CD14-positive monocyte (primary cell): ENCODE results near the gene ISG15. TPM values are rescaled to one million over a fixed set of nuclear protein-coding genes. Genes with fewer than 3 reads are reported as not detected.

Source experiments
- DNase-seq, 3 donors: peaks; one replicate each; pipeline ENCODE4 v3.0.0-alpha.2; 2011 to 2022
- H2AFZ ChIP-seq: 2 replicates; pipeline ENCODE4 v1.6.0; 2012; ENCODE audit warnings: mild to moderate bottlenecking, low read depth, low read length, inconsistent platforms; ENCODE audit not compliant: insufficient read depth, poor library complexity, severe bottlenecking
- H3K27ac ChIP-seq, 2 donors: 1 replicate in 1 of 2; 2 replicates in 1 of 2; pipeline ENCODE4 v1.5.1; 2012 to 2013; ENCODE audit warnings: low read length in 2 of 2, control low read depth in 1 of 2, inconsistent platforms in 1 of 2, low read depth in 1 of 2, mild to moderate bottlenecking in 1 of 2
- H3K27me3 ChIP-seq, 2 donors: one replicate each; pipeline versions ENCODE4 v1.6.0 to v1.6.1; 2011 to 2013; ENCODE audit warnings: low read length in 2 of 2; ENCODE audit not compliant: control insufficient read depth in 2 of 2, insufficient read depth in 2 of 2
- H3K36me3 ChIP-seq, 2 donors: replicated peaks in 1 of 2; 1 replicate in 1 of 2; 2 replicates in 1 of 2; pipeline versions ENCODE4 v1.5.1 to v1.6.1; 2012 to 2013; ENCODE audit warnings: low read length in 2 of 2, control low read depth in 1 of 2, inconsistent platforms in 1 of 2, mild to moderate bottlenecking in 1 of 2; ENCODE audit not compliant: insufficient read depth in 2 of 2, control insufficient read depth in 1 of 2
- H3K4me1 ChIP-seq, 2 donors: 1 replicate in 1 of 2; 2 replicates in 1 of 2; pipeline versions ENCODE4 v1.5.1 to v1.6.1; 2012 to 2013; ENCODE audit warnings: low read length in 2 of 2, control low read depth in 1 of 2, inconsistent platforms in 1 of 2, mild to moderate bottlenecking in 1 of 2, moderate library complexity in 1 of 2; ENCODE audit not compliant: insufficient read depth in 2 of 2, control insufficient read depth in 1 of 2
- H3K4me2 ChIP-seq: replicated peaks from 2 replicates; pipeline ENCODE3; 2012; ENCODE audit warnings: low read length, moderate library complexity, mild to moderate bottlenecking; ENCODE audit not compliant: poor library complexity, severe bottlenecking; ENCODE audit errors: extremely low read depth
- H3K4me3 ChIP-seq, 3 experiments: fragments of 200-600 bp in 1 of 3; sonication (generic) in 1 of 3; replicated peaks in 1 of 3; 1 replicate in 2 of 3; 2 replicates in 1 of 3; pipeline ENCODE4 v1.5.1; 2011 to 2013; ENCODE audit warnings: low read length in 3 of 3, mild to moderate bottlenecking in 3 of 3, control low read depth in 2 of 3, low read depth in 2 of 3, inconsistent platforms in 1 of 3, moderate library complexity in 1 of 3
- H3K79me2 ChIP-seq: 2 replicates; pipeline ENCODE4 v1.6.0; 2012; ENCODE audit warnings: mild to moderate bottlenecking, control low read depth, inconsistent platforms, low read length, moderate library complexity; ENCODE audit not compliant: insufficient read depth
- H3K9ac ChIP-seq: 2 replicates; pipeline ENCODE4 v1.6.0; 2017; ENCODE audit warnings: low read length, mild to moderate bottlenecking; ENCODE audit not compliant: insufficient read depth, poor library complexity, severe bottlenecking
- H3K9me3 ChIP-seq, 2 donors: replicated peaks in 1 of 2; 1 replicate in 1 of 2; 2 replicates in 1 of 2; pipeline versions ENCODE4 v1.5.1 to v1.6.1; 2012 to 2013; ENCODE audit warnings: low read length in 2 of 2, control low read depth in 1 of 2; ENCODE audit not compliant: control insufficient read depth in 1 of 2, insufficient read depth in 1 of 2
- H4K20me1 ChIP-seq: 2 replicates; pipeline ENCODE4 v1.6.0; 2012; ENCODE audit warnings: mild to moderate bottlenecking, low read length, control low read depth, moderate library complexity; ENCODE audit not compliant: insufficient read depth
- H3K27ac Mint-ChIP-seq, 7 donors: one replicate each; pipeline ENCODE4 v1.8.0; 2020; ENCODE audit warnings: mild to moderate bottlenecking in 7 of 7, mixed read lengths in 7 of 7, moderate library complexity in 6 of 7, inconsistent platforms in 2 of 7
- H3K27me3 Mint-ChIP-seq, 3 donors: one replicate each; pipeline ENCODE4 v1.8.0; 2021 to 2022; ENCODE audit warnings: low read depth in 3 of 3, mild to moderate bottlenecking in 3 of 3, mixed read lengths in 3 of 3, moderate library complexity in 3 of 3, inconsistent platforms in 1 of 3
- H3K36me3 Mint-ChIP-seq, 2 donors: one replicate each; pipeline ENCODE4 v1.8.0; 2020; ENCODE audit warnings: mixed read lengths in 2 of 2, inconsistent platforms in 1 of 2, mild to moderate bottlenecking in 1 of 2
- H3K4me1 Mint-ChIP-seq: one replicate; pipeline ENCODE4 v1.8.0; 2020; ENCODE audit warnings: mild to moderate bottlenecking, mixed read lengths
- H3K4me3 Mint-ChIP-seq, 2 donors: one replicate each; pipeline ENCODE4 v1.8.0; 2020; ENCODE audit warnings: mild to moderate bottlenecking in 2 of 2, mixed read lengths in 2 of 2, moderate library complexity in 1 of 2
- H3K9me3 Mint-ChIP-seq, 7 donors: one replicate each; pipeline ENCODE4 v1.8.0; 2020 to 2022; ENCODE audit warnings: mixed read lengths in 7 of 7, mild to moderate bottlenecking in 6 of 7, moderate library complexity in 6 of 7, inconsistent platforms in 2 of 7
- WGBS: methylation state at CpG from one replicate; pipeline ENCODE4 v1.1.5; 2013; ENCODE audit warnings: missing lambda C conversion rate; ENCODE audit not compliant: insufficient coverage; 5-methylcytosine and 5-hydroxymethylcytosine counted together
- intact Hi-C, 2 donors: fragments of 100-400 bp; cut with micrococcal nuclease; formaldehyde crosslinking; loops; one replicate each; pipeline versions ENCODE4 v1.15.0 to v1.15.1; 2023
- polyA plus RNA-seq, 3 donors: library from polyadenylated mRNA; depleted of rRNA in 1 of 3; unstranded in 2 of 3; stranded (reverse) in 1 of 3; fragments of 300-500 nt in 2 of 3; fragments of >200 nt in 1 of 3; fragmentation: Illumina TruSeq in 2 of 3; gene quantifications; 1 replicate in 2 of 3; 2 replicates in 1 of 3; pipeline ENCODE4 v1.2.3, GENCODE V29; 2012 to 2021
- small RNA-seq: library from RNA; depleted of rRNA; stranded (forward); fragments of <200 nt; gene quantifications from one replicate; pipeline ENCODE3, GENCODE V24; 2012; ENCODE audit warnings: low read depth; ENCODE audit not compliant: insufficient read length
- TF ChIP-seq, protein P1 (sequence below): fragments of 200-600 bp; IDR thresholded peaks from one replicate; pipeline ENCODE4 v1.8.0; 2022; ENCODE audit warnings: antibody characterized with exemption, mild to moderate bottlenecking

Gene ISG15
- polyA plus RNA-seq, 3 donors = 128 to 241 (median 145) TPM

GRCh38 chr1:1063261-1063944 lies 50.1 kb downstream of the ISG15 start:
- DNase-seq = no peak
- no peak overlapping the region for H2AFZ ChIP-seq
- H3K27me3 ChIP-seq = peaks cover 6 to 62% of the 10 kb centered on the region in 2 donors
- TF ChIP-seq, protein P1, sequence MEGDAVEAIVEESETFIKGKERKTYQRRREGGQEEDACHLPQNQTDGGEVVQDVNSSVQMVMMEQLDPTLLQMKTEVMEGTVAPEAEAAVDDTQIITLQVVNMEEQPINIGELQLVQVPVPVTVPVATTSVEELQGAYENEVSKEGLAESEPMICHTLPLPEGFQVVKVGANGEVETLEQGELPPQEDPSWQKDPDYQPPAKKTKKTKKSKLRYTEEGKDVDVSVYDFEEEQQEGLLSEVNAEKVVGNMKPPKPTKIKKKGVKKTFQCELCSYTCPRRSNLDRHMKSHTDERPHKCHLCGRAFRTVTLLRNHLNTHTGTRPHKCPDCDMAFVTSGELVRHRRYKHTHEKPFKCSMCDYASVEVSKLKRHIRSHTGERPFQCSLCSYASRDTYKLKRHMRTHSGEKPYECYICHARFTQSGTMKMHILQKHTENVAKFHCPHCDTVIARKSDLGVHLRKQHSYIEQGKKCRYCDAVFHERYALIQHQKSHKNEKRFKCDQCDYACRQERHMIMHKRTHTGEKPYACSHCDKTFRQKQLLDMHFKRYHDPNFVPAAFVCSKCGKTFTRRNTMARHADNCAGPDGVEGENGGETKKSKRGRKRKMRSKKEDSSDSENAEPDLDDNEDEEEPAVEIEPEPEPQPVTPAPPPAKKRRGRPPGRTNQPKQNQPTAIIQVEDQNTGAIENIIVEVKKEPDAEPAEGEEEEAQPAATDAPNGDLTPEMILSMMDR = no peak
- peaks cover 21% of the 10 kb centered on the region for H3K4me1 Mint-ChIP-seq
- no peaks in the 10 kb centered on the region for H3K36me3 ChIP-seq
- H3K27ac Mint-ChIP-seq = peak overlapping the region in 4 of 7 donors; percentile 30 to 86 (median 54)
- 56% methylated on average over 21 of the region's 24 CpGs for WGBS
- H3K9me3 Mint-ChIP-seq = peaks cover 0 to 10% (median 4%) of the 10 kb centered on the region in 7 donors
- peaks cover 29 to 37% of the 10 kb centered on the region in 2 donors for H3K4me1 ChIP-seq
- peaks cover 0 to 3% of the 10 kb centered on the region in 2 donors for H3K9me3 ChIP-seq
- H3K4me2 ChIP-seq = no peak overlapping the region
- H3K27me3 Mint-ChIP-seq = peaks cover 56 to 84% (median 73%) of the 10 kb centered on the region in 3 donors
- H4K20me1 ChIP-seq = no peaks in the 10 kb centered on the region
- no peak overlapping the region for H3K4me3 ChIP-seq
- H3K36me3 Mint-ChIP-seq = peaks cover 0 to 2% of the 10 kb centered on the region in 2 donors
- peak overlapping the region in 1 of 2 donors; percentile 82 for H3K4me3 Mint-ChIP-seq
- intact Hi-C loops = loop anchor here (5.0 to 10.0 kb wide), 2 partner anchors 79 to 81 kb away; partner anchors contain the start of gene PERM1 (in 2 of the 2)
- no peak overlapping the region for H3K9ac ChIP-seq
- H3K27ac ChIP-seq = peak overlapping the region in 1 of 2 donors; percentile 16
- no peaks in the 10 kb centered on the region for H3K79me2 ChIP-seq

Small RNA genes within 50 kb of the gene (small RNA-seq; reads per million reads assigned to genes)
- gene AL645608.3 = not detected

Other genes starting within 250 kb of the ISG15 start
- gene SAMD11, start 89.6 kb upstream of the ISG15 start, polyA plus RNA-seq = not detected
- gene NOC2L, start 54.2 kb upstream of the ISG15 start, polyA plus RNA-seq = 10 to 100 TPM; 34.5 to 47.9 (median 35.8) TPM
- gene KLHL17, start 52.9 kb upstream of the ISG15 start, polyA plus RNA-seq = 10 to 100 TPM in 1 of 3 donors, under 1 TPM in 2; 0.31 to 48.1 (median 0.71) TPM
- 1 to 10 TPM in 1 of 3 donors, under 1 TPM in 2; 0.21 to 1.5 (median 0.62) TPM for gene PLEKHN1, start 47.0 kb upstream of the ISG15 start, polyA plus RNA-seq
- gene PERM1, start 31.4 kb upstream of the ISG15 start, polyA plus RNA-seq = not detected
- 10 to 100 TPM in 1 of 3 donors, 1 to 10 TPM in 2; 1.4 to 26.8 (median 2.0) TPM for gene HES4, start 13.4 kb upstream of the ISG15 start, polyA plus RNA-seq
- gene AGRN, start 6.6 kb downstream of the ISG15 start, polyA plus RNA-seq = 1 to 10 TPM in 1 of 3 donors, under 1 TPM in 2; 0.06 to 4.7 (median 0.43) TPM
- gene RNF223, start 60.8 kb downstream of the ISG15 start, polyA plus RNA-seq = not detected
- 10 to 100 TPM in 1 of 3 donors, 1 to 10 TPM in 2; 3.0 to 18.8 (median 3.3) TPM for gene C1orf159, start 102.6 kb downstream of the ISG15 start, polyA plus RNA-seq
- gene TTLL10, start 160.4 kb downstream of the ISG15 start, polyA plus RNA-seq = under 1 TPM in 1 of 3 donors, not detected in 2; 0.06 TPM
- gene TNFRSF18, start 193.1 kb downstream of the ISG15 start, polyA plus RNA-seq = not detected
- under 1 TPM in 1 of 3 donors, not detected in 2; 0.05 TPM for gene TNFRSF4, start 200.7 kb downstream of the ISG15 start, polyA plus RNA-seq
- 10 to 100 TPM; 81.7 to 98.9 (median 89.0) TPM for gene SDF4, start 218.5 kb downstream of the ISG15 start, polyA plus RNA-seq
- gene B3GALT6, start 218.7 kb downstream of the ISG15 start, polyA plus RNA-seq = 1 to 10 TPM; 1.9 to 8.8 (median 7.2) TPM
- gene C1QTNF12, start 233.2 kb downstream of the ISG15 start, polyA plus RNA-seq = 1 to 10 TPM in 1 of 3 donors, not detected in 2; 1.1 TPM